Osteoblast (primary cell): Measurements from ENCODE around the gene ABCD1. TPM values are rescaled to one million over a fixed set of nuclear protein-coding genes. Genes with fewer than 3 reads are reported as not detected.

Experiments
- DNase-seq: peaks from one replicate; pipeline ENCODE4 v3.0.0; 2011; ENCODE audit warnings: low spot score, mixed read lengths; ENCODE audit not compliant: insufficient read length; ENCODE audit errors: missing footprints
- H2AFZ ChIP-seq: 2 replicates; pipeline ENCODE4 v1.6.0; 2011; ENCODE audit warnings: mild to moderate bottlenecking, low read length
- H3K27ac ChIP-seq: 2 replicates; pipeline ENCODE4 v1.5.1; 2011; ENCODE audit warnings: mild to moderate bottlenecking, low read depth, low read length, moderate library complexity
- H3K27me3 ChIP-seq: 2 replicates; pipeline ENCODE4 v1.6.0; 2012; ENCODE audit warnings: mild to moderate bottlenecking, control low read depth, inconsistent platforms, low read length, moderate library complexity; ENCODE audit not compliant: insufficient read depth
- H3K36me3 ChIP-seq: 2 replicates; pipeline ENCODE4 v1.5.1; 2011; ENCODE audit warnings: mild to moderate bottlenecking, low read length, control low read depth, moderate library complexity; ENCODE audit not compliant: insufficient read depth
- H3K4me1 ChIP-seq: 2 replicates; pipeline ENCODE4 v1.5.1; 2011; ENCODE audit warnings: mild to moderate bottlenecking, low read length, control low read depth, moderate library complexity; ENCODE audit not compliant: insufficient read depth
- H3K4me2 ChIP-seq: 2 replicates; pipeline ENCODE4 v1.6.0; 2011; ENCODE audit warnings: mild to moderate bottlenecking, low read length; ENCODE audit not compliant: insufficient read depth
- H3K4me3 ChIP-seq: fragments of 200-600 bp; sonication (generic); 3 replicates; pipeline ENCODE4 v1.5.1; 2012; ENCODE audit warnings: mild to moderate bottlenecking, low read length, inconsistent platforms; ENCODE audit not compliant: insufficient read depth
- H3K79me2 ChIP-seq: 2 replicates; pipeline ENCODE4 v1.6.0; 2012; ENCODE audit warnings: mild to moderate bottlenecking, low read length, control low read depth, inconsistent platforms; ENCODE audit not compliant: insufficient read depth
- H3K9me3 ChIP-seq: 2 replicates; pipeline ENCODE4 v1.5.1; 2011; ENCODE audit warnings: low read depth, low read length, control low read depth
- H4K20me1 ChIP-seq: 2 replicates; pipeline ENCODE4 v1.6.0; 2012; ENCODE audit warnings: mild to moderate bottlenecking, low read length, control low read depth; ENCODE audit not compliant: insufficient read depth
- total RNA-seq: library from RNA; depleted of rRNA; stranded (reverse); fragments of >200 nt; gene quantifications from 2 replicates; pipeline ENCODE4 v1.2.3, GENCODE V29; 2012
- TF ChIP-seq, protein P1 (sequence below): IDR thresholded peaks from 2 replicates; pipeline ENCODE4 v1.5.1; 2011; ENCODE audit warnings: mild to moderate bottlenecking, low read depth, low read length, moderate library complexity; ENCODE audit errors: extremely low read depth

ABCD1 gene
- total RNA-seq, 1 donor = 16.3 TPM

DNA sequence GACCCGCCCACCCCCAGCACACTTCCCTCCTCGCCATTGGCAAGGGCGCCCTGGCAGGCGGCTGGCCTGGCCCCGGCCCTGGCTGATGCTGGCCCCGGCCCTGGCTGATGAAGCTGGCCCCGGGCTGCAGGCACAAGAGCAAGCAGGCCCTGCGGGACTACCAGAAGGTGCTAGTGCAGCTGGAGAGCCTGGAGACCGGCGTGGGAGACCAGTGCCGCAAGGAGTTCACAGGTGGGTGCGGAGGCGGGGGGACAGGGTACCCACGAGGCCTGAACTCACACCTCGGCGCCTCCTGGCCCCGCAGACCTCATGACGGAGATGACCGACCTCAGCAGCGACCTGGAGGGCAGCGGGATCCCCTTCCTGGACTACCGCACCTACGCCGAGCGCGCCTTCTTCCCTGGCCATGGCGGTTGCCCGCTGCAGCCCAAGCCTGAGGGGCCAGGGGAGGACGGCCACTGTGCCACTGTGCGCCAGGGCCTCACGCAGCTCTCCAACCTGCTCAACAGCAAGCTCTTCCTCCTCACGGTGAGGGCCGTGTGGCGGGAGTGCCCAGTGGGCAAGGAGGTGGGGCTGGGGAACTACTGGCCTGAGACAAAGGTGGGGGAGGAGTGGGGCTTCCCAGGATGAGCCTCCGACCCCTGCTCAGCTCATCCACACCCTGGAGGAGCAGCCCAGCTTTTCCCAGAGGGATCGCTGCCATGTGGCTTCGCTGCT, 50.1 kb downstream of the ABCD1 start:
- Histone ChIP-seq H3K4me2 (no peak overlapping the region), H3K27ac (no peak overlapping the region)

DNA sequence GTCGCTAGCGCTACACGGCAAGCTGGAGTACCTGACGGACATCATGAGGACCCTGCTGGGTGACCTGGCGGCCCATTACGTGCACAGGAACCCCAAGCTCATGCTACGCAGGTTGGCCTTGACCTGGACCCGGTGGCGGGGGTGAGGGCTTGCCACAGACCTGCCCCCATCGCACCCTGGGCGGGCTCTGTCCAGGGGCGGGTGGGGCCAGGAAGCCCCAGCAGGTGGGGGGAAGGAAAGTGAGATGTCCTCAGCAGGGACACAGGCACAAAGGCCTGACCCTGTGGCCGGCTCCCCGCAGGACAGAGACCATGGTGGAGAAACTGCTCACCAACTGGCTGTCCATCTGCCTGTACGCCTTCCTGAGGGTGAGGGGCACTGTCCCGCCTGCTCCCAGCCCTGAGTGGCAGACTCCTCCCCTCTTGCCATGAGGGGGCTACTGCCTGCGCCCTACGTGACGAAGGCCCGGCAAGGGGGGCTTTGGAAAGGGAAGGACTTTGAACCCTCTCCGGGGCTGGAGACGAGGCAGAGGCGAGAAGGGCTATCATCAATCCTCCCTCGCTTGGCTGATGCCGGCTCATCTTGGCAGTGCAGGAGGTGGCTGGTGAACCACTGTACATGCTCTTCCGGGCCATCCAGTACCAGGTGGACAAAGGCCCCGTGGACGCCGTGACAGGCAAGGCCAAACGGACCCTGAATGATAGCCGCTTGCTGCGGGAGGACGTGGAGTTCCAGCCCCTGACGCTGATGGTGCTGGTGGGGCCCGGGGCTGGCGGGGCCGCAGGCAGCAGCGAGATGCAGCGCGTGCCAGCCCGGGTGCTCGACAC, 50.9 kb downstream of the ABCD1 start:
- H4K20me1 ChIP-seq = no peaks in the 10 kb centered on the region
- no peak overlapping the region for H3K4me2 ChIP-seq
- no peaks in the 10 kb centered on the region for H3K79me2 ChIP-seq
- H3K36me3 ChIP-seq = no peaks in the 10 kb centered on the region
- no peaks in the 10 kb centered on the region for H3K9me3 ChIP-seq
- DNase-seq = peak; percentile 92
- no peak overlapping the region for H2AFZ ChIP-seq
- H3K27ac ChIP-seq = no peak overlapping the region
- TF ChIP-seq, protein P1, sequence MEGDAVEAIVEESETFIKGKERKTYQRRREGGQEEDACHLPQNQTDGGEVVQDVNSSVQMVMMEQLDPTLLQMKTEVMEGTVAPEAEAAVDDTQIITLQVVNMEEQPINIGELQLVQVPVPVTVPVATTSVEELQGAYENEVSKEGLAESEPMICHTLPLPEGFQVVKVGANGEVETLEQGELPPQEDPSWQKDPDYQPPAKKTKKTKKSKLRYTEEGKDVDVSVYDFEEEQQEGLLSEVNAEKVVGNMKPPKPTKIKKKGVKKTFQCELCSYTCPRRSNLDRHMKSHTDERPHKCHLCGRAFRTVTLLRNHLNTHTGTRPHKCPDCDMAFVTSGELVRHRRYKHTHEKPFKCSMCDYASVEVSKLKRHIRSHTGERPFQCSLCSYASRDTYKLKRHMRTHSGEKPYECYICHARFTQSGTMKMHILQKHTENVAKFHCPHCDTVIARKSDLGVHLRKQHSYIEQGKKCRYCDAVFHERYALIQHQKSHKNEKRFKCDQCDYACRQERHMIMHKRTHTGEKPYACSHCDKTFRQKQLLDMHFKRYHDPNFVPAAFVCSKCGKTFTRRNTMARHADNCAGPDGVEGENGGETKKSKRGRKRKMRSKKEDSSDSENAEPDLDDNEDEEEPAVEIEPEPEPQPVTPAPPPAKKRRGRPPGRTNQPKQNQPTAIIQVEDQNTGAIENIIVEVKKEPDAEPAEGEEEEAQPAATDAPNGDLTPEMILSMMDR = no peak
- H3K27me3 ChIP-seq = no peaks in the 10 kb centered on the region
- peaks cover under 1% of the 10 kb centered on the region for H3K4me1 ChIP-seq
- H3K4me3 ChIP-seq = no peak overlapping the region

More for the DNA sequence above, 50.1 kb downstream of the ABCD1 start:
- Histone ChIP-seq H3K36me3 (no peaks in the 10 kb centered on the region), H3K4me1 (no peaks in the 10 kb centered on the region), H2AFZ (no peak overlapping the region), H3K4me3 (no peak overlapping the region), H3K9me3 (no peaks in the 10 kb centered on the region), H3K79me2 (no peaks in the 10 kb centered on the region), H3K27me3 (no peaks in the 10 kb centered on the region), H4K20me1 (no peaks in the 10 kb centered on the region)
- TF ChIP-seq, protein P1 = no peak
- DNase-seq = peak; percentile 85

DNA sequence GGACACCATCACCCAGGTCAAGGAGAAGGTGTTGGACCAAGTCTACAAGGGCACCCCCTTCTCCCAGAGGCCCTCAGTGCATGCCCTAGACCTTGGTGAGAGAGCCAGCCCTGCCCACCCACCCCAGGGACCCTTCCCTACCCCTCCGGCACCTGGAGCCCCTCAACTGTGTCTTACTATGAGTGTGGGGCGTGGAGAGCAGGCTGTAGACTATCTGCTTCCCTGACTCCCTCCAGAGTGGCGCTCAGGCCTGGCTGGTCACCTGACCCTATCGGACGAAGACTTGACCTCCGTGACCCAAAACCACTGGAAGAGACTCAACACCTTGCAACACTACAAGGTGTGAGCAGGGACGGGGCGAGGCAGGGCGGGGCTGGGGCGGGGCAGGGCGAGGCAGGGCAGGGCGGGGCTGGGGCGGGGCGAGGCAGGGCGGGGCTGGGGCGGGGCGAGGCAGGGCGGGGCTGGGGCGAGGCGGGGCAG, 51.5 kb downstream of the ABCD1 start:
- H3K27ac ChIP-seq = no peak overlapping the region
- H3K27me3 ChIP-seq = no peaks in the 10 kb centered on the region
- no peaks in the 10 kb centered on the region for H3K79me2 ChIP-seq
- no peak overlapping the region for H2AFZ ChIP-seq
- DNase-seq = peak; percentile 88
- H3K4me2 ChIP-seq = no peak overlapping the region
- H3K4me3 ChIP-seq = no peak overlapping the region
- no peaks in the 10 kb centered on the region for H4K20me1 ChIP-seq
- H3K4me1 ChIP-seq = peaks cover 2% of the 10 kb centered on the region
- H3K36me3 ChIP-seq = no peaks in the 10 kb centered on the region
- TF ChIP-seq, protein P1 = no peak
- no peaks in the 10 kb centered on the region for H3K9me3 ChIP-seq

DNA sequence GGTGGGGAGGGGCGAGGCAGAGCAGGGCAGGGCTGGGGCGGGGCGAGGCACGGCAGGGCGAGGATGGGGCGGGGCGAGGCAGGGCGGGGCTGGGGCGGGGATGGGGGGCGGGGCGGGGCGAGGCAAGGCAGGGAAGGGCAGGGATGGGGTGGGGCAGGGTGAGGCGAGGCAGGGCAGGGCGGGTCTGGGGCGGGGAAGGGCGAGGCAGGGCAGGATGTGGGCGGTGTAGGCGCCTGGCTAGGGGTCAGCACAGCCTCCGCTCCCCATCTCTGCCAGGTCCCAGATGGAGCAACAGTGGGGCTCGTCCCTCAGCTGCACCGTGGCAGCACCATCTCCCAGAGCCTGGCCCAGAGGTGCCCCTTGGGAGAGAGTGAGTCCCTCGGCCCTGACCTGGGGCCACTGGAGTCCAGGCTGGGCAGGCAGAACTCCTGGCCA, 52.0 kb downstream of the ABCD1 start:
- Histone ChIP-seq H3K9me3 (no peaks in the 10 kb centered on the region), H2AFZ (no peak overlapping the region), H3K4me3 (no peak overlapping the region), H4K20me1 (no peaks in the 10 kb centered on the region), H3K36me3 (no peaks in the 10 kb centered on the region), H3K27me3 (no peaks in the 10 kb centered on the region), H3K79me2 (no peaks in the 10 kb centered on the region), H3K4me1 (peaks cover 2% of the 10 kb centered on the region), H3K4me2 (no peak overlapping the region), H3K27ac (no peak overlapping the region)
- TF ChIP-seq, protein P1 = no peak
- no peak for DNase-seq
